Vagina (tissue), 2 donors: Measurements from ENCODE around the gene WFDC2.

Experiments
- POLR2A ChIP-seq, 2 donors: fragments of 450-650 bp; IDR thresholded peaks; one replicate each; pipeline ENCODE4 v1.6.1; 2017; ENCODE audit warnings: antibody characterized with exemption in 2 of 2, mild to moderate bottlenecking in 2 of 2, moderate library complexity in 2 of 2
- POLR2AphosphoS5 ChIP-seq, 2 donors: sonication (generic); formaldehyde crosslinking; IDR thresholded peaks; one replicate each; pipeline ENCODE4 v1.9.0; 2017; ENCODE audit warnings: antibody characterized with exemption in 2 of 2, mild to moderate bottlenecking in 2 of 2, low read depth in 1 of 2; ENCODE audit not compliant: insufficient read depth in 1 of 2
- TF ChIP-seq, protein P1 (sequence below), 3 experiments: fragments of 450-650 bp in 2 of 3; fragments of 200-600 bp in 1 of 3; sonication (generic) in 1 of 3; IDR thresholded peaks; one replicate each; pipeline ENCODE4 v1.5.1; 2017 to 2019; ENCODE audit warnings: antibody characterized with exemption in 3 of 3, mild to moderate bottlenecking in 2 of 3, moderate library complexity in 2 of 3

DNA sequence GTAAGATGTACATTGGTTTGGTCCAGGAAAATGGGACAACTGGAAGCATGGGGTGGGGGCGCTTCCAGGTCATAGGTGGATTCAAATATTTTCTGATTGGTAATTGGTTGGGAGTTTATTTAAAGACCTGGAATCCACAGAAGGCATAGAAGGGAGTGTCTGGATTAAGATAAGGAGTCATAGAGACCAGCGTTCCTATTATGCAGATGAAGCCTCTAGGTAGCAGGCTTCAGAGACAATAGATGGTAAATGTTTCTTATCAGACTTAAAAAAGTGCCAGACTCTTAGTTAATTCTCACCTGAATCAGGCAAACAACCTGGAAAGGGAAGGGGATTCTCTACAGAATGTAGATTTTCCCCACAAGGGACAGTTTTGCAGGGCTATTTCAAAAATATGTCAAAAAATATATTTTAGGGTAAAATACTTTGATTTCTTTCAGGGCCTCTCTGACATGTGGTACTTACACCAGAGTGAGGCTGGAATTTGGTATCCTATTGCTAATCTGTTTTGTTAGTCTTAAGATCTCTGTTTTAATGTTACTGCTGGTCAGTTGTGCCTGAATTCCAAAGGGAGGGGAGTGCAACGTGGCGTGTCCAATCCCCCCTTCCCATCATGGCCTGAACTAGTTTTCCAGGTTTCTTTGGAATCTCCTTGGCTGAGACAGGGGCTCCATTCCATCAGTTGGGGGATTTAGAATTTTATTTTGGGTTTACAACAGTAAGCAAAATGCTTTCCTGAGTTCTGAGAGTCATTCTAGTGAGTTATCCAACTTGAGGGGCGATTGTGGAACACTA, 28.5 kb upstream of the WFDC2 start:
- TF ChIP-seq POLR2AphosphoS5 (IDR thresholded peaks at IDR 0.05; ENCODE audit: insufficient read depth in 1 of 2, low read depth in 1 of 2) (no peak), POLR2A (IDR thresholded peaks at IDR 0.05) (no peak)
- TF ChIP-seq, protein P1, sequence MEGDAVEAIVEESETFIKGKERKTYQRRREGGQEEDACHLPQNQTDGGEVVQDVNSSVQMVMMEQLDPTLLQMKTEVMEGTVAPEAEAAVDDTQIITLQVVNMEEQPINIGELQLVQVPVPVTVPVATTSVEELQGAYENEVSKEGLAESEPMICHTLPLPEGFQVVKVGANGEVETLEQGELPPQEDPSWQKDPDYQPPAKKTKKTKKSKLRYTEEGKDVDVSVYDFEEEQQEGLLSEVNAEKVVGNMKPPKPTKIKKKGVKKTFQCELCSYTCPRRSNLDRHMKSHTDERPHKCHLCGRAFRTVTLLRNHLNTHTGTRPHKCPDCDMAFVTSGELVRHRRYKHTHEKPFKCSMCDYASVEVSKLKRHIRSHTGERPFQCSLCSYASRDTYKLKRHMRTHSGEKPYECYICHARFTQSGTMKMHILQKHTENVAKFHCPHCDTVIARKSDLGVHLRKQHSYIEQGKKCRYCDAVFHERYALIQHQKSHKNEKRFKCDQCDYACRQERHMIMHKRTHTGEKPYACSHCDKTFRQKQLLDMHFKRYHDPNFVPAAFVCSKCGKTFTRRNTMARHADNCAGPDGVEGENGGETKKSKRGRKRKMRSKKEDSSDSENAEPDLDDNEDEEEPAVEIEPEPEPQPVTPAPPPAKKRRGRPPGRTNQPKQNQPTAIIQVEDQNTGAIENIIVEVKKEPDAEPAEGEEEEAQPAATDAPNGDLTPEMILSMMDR (IDR thresholded peaks at IDR 0.05): no peak
